Ascending aorta (tissue), 2 donors: ENCODE results near the gene STK36. TPM values are rescaled to one million over a fixed set of nuclear protein-coding genes. Genes with fewer than 3 reads are reported as not detected.

Experiments used
- DNase-seq, 2 donors: peaks; one replicate each; pipeline ENCODE4 v3.0.0-alpha.2; 2019; ENCODE audit warnings: low spot score in 2 of 2
- H3K27ac ChIP-seq, 2 donors: fragments of 200-600 bp; sonication (generic); one replicate each; pipeline ENCODE4 v1.5.1; 2016 to 2017; ENCODE audit warnings: mild to moderate bottlenecking in 1 of 2
- H3K27me3 ChIP-seq: fragments of 200-600 bp; sonication (generic); one replicate; pipeline ENCODE4 v1.5.1; 2017
- H3K36me3 ChIP-seq, 2 donors: fragments of 200-600 bp; sonication (generic); one replicate each; pipeline ENCODE4 v1.5.1; 2016
- H3K4me1 ChIP-seq, 2 donors: fragments of 200-600 bp; sonication (generic); one replicate each; pipeline ENCODE4 v1.5.1; 2016 to 2017; ENCODE audit warnings: mild to moderate bottlenecking in 1 of 2
- H3K4me3 ChIP-seq, 2 donors: fragments of 200-600 bp; sonication (generic); one replicate each; pipeline ENCODE4 v1.5.1; 2016 to 2017; ENCODE audit warnings: mild to moderate bottlenecking in 1 of 2
- H3K9me3 ChIP-seq, 2 donors: fragments of 200-600 bp; sonication (generic); one replicate each; pipeline ENCODE4 v1.5.1; 2016
- intact Hi-C: fragments of 100-400 bp; cut with DNase I; formaldehyde crosslinking; loops from one replicate; pipeline ENCODE4 v1.15.1; 2023
- total RNA-seq: library from RNA; depleted of rRNA; stranded (reverse); fragments of >200 nt; gene quantifications from one replicate; pipeline ENCODE4 v1.1.0, GENCODE V29; 2016
- TF ChIP-seq, protein P1 (sequence below), 3 experiments: fragments of 200-600 bp in 2 of 3; fragments of 450-650 bp in 1 of 3; sonication (generic) in 2 of 3; IDR thresholded peaks; one replicate each; pipeline ENCODE4 v1.5.1; 2016 to 2019; ENCODE audit warnings: antibody characterized with exemption in 3 of 3, mild to moderate bottlenecking in 1 of 3, moderate library complexity in 1 of 3

STK36 gene
- total RNA-seq, 1 donor from 2014 or later: 17.7 TPM

DNA sequence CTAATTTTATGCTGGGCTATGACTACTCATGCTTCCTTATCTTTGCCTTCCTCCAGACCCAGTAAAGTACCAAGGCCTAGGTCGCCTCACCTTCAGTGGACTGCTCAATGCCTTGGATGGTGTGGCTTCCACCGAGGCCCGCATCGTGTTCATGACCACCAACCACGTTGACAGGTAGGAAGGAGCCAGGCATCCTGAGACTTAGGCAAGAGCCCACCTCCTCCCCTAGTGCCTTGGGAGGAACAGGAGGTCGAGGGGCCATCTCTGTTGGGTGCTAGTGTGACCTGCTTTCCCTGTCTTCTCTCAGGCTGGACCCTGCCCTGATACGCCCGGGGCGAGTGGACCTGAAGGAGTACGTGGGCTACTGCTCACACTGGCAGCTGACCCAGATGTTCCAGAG, 9.1 kb upstream of the STK36 start:
- intact Hi-C loops: no loop called here
- Histone ChIP-seq H3K27ac (no peak overlapping the region), H3K9me3 (no peaks in the 10 kb centered on the region), H3K4me3 (no peak overlapping the region), H3K36me3 (peaks cover 56 to 59% of the 10 kb centered on the region in 2 donors), H3K27me3 (no peaks in the 10 kb centered on the region), H3K4me1 (peaks cover 0 to 7% of the 10 kb centered on the region in 2 donors)
- TF ChIP-seq, protein P1, sequence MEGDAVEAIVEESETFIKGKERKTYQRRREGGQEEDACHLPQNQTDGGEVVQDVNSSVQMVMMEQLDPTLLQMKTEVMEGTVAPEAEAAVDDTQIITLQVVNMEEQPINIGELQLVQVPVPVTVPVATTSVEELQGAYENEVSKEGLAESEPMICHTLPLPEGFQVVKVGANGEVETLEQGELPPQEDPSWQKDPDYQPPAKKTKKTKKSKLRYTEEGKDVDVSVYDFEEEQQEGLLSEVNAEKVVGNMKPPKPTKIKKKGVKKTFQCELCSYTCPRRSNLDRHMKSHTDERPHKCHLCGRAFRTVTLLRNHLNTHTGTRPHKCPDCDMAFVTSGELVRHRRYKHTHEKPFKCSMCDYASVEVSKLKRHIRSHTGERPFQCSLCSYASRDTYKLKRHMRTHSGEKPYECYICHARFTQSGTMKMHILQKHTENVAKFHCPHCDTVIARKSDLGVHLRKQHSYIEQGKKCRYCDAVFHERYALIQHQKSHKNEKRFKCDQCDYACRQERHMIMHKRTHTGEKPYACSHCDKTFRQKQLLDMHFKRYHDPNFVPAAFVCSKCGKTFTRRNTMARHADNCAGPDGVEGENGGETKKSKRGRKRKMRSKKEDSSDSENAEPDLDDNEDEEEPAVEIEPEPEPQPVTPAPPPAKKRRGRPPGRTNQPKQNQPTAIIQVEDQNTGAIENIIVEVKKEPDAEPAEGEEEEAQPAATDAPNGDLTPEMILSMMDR (IDR thresholded peaks at IDR 0.05): no peak
- no peak for DNase-seq

DNA sequence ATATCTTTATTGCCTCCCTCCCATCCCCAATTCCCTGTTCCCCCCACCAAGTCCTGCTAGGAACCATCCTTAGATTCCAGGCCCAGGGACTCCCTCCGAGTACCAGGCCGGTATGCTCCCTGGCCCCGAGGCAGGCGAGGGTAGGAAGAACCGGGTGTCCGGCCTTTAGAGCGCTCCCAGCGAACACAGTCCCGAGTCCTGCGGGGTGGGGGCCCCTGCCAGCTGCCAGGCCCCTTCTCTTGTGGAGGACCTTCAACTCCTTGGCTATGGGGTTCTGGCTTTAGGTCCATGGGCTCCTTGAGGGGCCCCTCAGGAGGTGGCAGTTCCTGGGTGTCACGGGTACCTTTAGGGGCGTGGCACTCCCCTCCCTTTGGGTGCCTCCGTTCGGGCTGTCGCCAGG, 8.0 kb upstream of the STK36 start:
- Histone ChIP-seq H3K4me3 (no peak overlapping the region), H3K9me3 (no peaks in the 10 kb centered on the region), H3K27me3 (no peaks in the 10 kb centered on the region), H3K4me1 (peaks cover 0 to 4% of the 10 kb centered on the region in 2 donors), H3K36me3 (peaks cover 66 to 68% of the 10 kb centered on the region in 2 donors), H3K27ac (no peak overlapping the region)
- TF ChIP-seq, protein P1 (IDR thresholded peaks at IDR 0.05): no peak
- intact Hi-C loops: no loop called here
- no peak for DNase-seq

DNA sequence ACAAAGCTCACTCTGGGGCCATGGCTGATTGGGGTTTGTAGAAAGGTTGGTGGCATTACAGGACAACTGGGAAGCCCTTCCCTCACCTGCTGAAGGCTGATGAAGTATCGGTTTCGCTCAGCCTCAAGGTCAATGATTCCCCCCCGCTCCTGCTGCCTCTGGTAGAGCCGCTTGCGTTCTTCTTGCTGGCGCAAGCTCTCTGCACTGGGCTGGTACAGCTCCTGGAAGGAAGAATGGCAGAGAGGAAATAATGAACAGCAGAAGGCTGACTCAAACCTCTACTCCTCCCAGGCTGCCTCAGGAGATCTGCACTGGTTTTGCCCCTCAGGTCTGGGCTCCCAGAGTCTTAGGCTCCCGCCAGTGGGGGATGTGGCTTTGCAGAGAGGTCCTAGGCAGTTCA, 7.2 kb upstream of the STK36 start:
- no peaks in the 10 kb centered on the region for H3K9me3 ChIP-seq
- peaks cover 67 to 68% of the 10 kb centered on the region in 2 donors for H3K36me3 ChIP-seq
- intact Hi-C loops: no loop called here
- H3K4me1 ChIP-seq: peaks cover 0 to 4% of the 10 kb centered on the region in 2 donors
- no peak overlapping the region for H3K4me3 ChIP-seq
- TF ChIP-seq, protein P1 (IDR thresholded peaks at IDR 0.05): no peak
- DNase-seq: no peak
- H3K27me3 ChIP-seq: no peaks in the 10 kb centered on the region
- no peak overlapping the region for H3K27ac ChIP-seq

DNA sequence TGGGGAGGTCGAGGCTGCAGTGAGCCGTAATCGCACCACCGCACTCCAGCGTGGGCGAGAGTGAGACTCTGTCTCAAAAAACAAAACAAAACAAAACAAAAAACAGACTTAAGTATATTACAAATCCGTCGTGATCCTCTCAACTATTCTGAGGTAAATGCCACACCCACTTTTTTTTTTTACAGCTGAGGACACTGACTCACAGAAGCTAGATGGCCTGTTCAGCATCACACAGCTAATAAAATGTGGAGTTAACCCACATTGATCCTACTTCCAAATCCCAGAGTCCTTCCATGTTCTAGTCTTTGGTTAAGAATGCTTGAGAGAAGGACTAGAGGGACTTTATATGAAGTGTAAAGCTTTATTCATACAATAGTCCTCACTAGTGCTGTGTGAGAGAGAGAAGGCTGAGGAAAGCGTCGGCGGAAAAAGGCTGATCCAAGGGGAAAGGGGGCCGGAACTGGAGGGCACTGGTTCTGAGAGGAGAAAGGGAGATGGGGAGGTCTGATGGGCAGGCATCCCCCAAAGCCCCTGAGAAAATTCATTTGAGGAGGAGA, 711 bp upstream of the STK36 start:
- intact Hi-C loops: no loop called here
- peaks cover 24 to 36% of the 10 kb centered on the region in 2 donors for H3K36me3 ChIP-seq
- DNase-seq: no peak
- H3K27me3 ChIP-seq: no peaks in the 10 kb centered on the region
- H3K4me1 ChIP-seq: peaks cover 6 to 8% of the 10 kb centered on the region in 2 donors
- H3K27ac ChIP-seq: peak overlapping the region; percentile 80 to 83
- H3K9me3 ChIP-seq: no peaks in the 10 kb centered on the region
- H3K4me3 ChIP-seq: peak overlapping the region; percentile 77 to 96
- TF ChIP-seq, protein P1 (IDR thresholded peaks at IDR 0.05): no peak

DNA sequence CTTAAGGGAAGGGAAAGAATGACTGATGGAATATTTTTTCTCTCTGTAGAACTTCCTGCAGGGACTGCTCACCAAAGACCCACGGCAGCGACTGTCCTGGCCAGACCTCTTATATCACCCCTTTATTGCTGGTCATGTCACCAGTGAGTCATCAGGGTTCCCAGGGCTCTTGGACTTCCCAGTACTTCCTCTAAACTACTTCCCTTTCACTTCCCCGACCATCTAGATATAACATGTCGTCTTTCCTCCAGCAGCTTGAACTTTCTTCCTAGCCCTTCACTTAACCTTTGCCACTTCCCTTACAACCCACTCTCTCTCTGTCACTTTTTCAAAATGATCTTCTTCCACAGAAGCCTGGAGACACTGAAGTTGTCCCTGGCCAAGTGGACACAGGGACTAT, 7.2 kb downstream of the STK36 start:
- intact Hi-C loops: no loop called here
- Histone ChIP-seq H3K4me3 (no peak overlapping the region), H3K27ac (no peak overlapping the region), H3K27me3 (no peaks in the 10 kb centered on the region), H3K36me3 (peaks cover 21 to 31% of the 10 kb centered on the region in 2 donors), H3K9me3 (no peaks in the 10 kb centered on the region), H3K4me1 (no peaks in the 10 kb centered on the region)
- no peak for DNase-seq
- TF ChIP-seq, protein P1 (IDR thresholded peaks at IDR 0.05): no peak

DNA sequence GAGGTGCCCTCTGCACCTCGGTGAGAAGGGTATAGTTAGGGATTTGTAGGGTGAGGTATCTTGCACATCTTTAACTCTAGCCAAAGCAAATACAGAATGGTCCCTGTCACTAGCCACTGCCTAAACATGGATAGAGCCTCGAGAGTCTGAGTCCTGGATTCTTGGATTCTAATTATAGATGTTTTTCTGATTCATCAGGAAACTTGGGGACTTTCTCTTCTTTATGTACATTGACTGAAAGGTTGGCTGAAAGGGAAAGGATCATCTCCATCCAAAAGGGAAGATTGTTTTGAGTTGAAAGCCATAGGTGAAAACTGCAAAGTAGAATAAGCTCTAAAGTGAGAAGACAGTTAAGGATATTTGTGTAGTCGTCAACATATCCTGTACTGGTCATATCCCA, 8.2 kb downstream of the STK36 start:
- H3K27ac ChIP-seq: no peak overlapping the region
- TF ChIP-seq, protein P1 (IDR thresholded peaks at IDR 0.05): no peak
- peaks cover 21 to 31% of the 10 kb centered on the region in 2 donors for H3K36me3 ChIP-seq
- no peak overlapping the region for H3K4me3 ChIP-seq
- H3K4me1 ChIP-seq: no peaks in the 10 kb centered on the region
- H3K27me3 ChIP-seq: no peaks in the 10 kb centered on the region
- no peaks in the 10 kb centered on the region for H3K9me3 ChIP-seq
- intact Hi-C loops: no loop called here
- no peak for DNase-seq
